ENCODE measurements around the gene CAD.

CAD gene

DNA sequence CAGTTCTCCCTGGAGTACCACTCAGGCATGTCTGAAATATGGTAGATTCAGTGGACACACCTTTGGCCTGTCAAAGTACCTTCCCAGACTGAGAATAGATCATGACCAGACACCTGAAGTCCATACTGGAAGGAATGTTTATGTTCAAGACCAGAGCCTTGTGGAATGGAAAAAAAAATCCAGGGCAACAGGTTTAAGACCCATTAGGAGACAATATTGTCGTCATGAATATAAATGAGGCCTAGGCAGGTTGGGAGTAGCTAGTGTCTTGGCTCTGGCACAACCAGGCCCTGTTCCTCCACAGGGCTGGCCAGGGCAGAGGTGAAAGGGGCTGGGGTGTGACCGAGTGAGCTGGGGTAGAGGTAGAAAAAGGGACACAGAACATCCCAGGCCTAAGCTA, 18.5 kb upstream of the CAD start:
- Histone ChIP-seq H3K9me3 (no peaks in the 10 kb centered on the region), H3K4me3 (ENCODE audit: low read depth in 1 of 2, low read length in 1 of 2) (no peak overlapping the region), H3K27me3 (no peaks in the 10 kb centered on the region), H3K27ac (no peak overlapping the region), H3K36me3 (peaks cover 2% of the 10 kb centered on the region), H3K4me1 (ENCODE audit: control insufficient read depth in 1 of 2, insufficient read depth in 1 of 2, low read depth in 1 of 2, low read length in 1 of 2) (no peaks in the 10 kb centered on the region)
- no peak for TF ChIP-seq CTCF (IDR thresholded peaks at IDR 0.05)

DNA sequence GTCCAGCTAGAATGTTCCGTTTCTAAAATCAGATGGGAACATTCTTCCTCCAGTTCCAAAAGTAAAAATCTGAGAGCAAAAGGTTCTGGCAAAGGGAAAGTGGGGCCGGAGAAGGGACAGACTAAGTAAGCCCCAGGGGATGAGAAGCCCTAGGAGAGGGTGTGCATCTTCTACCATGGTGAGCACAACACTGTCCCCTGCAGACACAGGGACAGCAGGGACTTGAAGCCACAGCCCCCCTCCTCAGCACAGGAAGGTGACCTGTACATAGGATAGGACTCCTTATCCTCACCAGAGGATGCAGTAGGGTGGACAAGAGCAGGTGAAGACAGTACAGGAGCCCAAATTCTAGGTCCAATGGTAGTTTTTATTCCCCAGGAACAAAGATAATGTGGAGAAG, 17.9 kb upstream of the CAD start:
- H3K9me3 ChIP-seq, result no peaks in the 10 kb centered on the region
- peaks cover 8% of the 10 kb centered on the region for H3K36me3 ChIP-seq
- H3K4me3 ChIP-seq (ENCODE audit: low read depth in 1 of 2, low read length in 1 of 2), result no peak overlapping the region
- H3K27me3 ChIP-seq, result no peaks in the 10 kb centered on the region
- no peak for TF ChIP-seq CTCF (IDR thresholded peaks at IDR 0.05)
- no peak overlapping the region for H3K27ac ChIP-seq
- H3K4me1 ChIP-seq (ENCODE audit: control insufficient read depth in 1 of 2, insufficient read depth in 1 of 2, low read depth in 1 of 2, low read length in 1 of 2), result no peaks in the 10 kb centered on the region

- TF ChIP-seq CTCF (IDR thresholded peaks at IDR 0.05), result no peak
- H3K4me3 ChIP-seq (ENCODE audit: low read depth in 1 of 2, low read length in 1 of 2), result no peak overlapping the region
- H3K4me1 ChIP-seq (ENCODE audit: control insufficient read depth in 1 of 2, insufficient read depth in 1 of 2, low read depth in 1 of 2, low read length in 1 of 2), result no peaks in the 10 kb centered on the region
- no peaks in the 10 kb centered on the region for H3K27me3 ChIP-seq
- H3K9me3 ChIP-seq, result no peaks in the 10 kb centered on the region
- H3K36me3 ChIP-seq, result peaks cover 14% of the 10 kb centered on the region
- no peak overlapping the region for H3K27ac ChIP-seq
Measured at GRCh38 chr2:27201675-27202074, 15.5 kb upstream of the CAD start.

GRCh38 chr2:27202854-27203253, 14.3 kb upstream of the CAD start:
- peaks cover 14% of the 10 kb centered on the region for H3K36me3 ChIP-seq
- TF ChIP-seq CTCF (IDR thresholded peaks at IDR 0.05), result no peak

GRCh38 chr2:27203741-27204140, 13.4 kb upstream of the CAD start:
- H3K9me3 ChIP-seq, result no peaks in the 10 kb centered on the region
- no peak overlapping the region for H3K27ac ChIP-seq
- H3K4me3 ChIP-seq (ENCODE audit: low read depth in 1 of 2, low read length in 1 of 2), result no peak overlapping the region
- H3K4me1 ChIP-seq (ENCODE audit: control insufficient read depth in 1 of 2, insufficient read depth in 1 of 2, low read depth in 1 of 2, low read length in 1 of 2), result no peaks in the 10 kb centered on the region
- no peak for TF ChIP-seq CTCF (IDR thresholded peaks at IDR 0.05)
- no peaks in the 10 kb centered on the region for H3K27me3 ChIP-seq
- H3K36me3 ChIP-seq, result peaks cover 14% of the 10 kb centered on the region

More at GRCh38 chr2:27202854-27203253, 14.3 kb upstream of the CAD start:
- H3K4me3 ChIP-seq (ENCODE audit: low read depth in 1 of 2, low read length in 1 of 2), result no peak overlapping the region
- no peaks in the 10 kb centered on the region for H3K9me3 ChIP-seq
- no peak overlapping the region for H3K27ac ChIP-seq
- no peaks in the 10 kb centered on the region for H3K27me3 ChIP-seq
- H3K4me1 ChIP-seq (ENCODE audit: control insufficient read depth in 1 of 2, insufficient read depth in 1 of 2, low read depth in 1 of 2, low read length in 1 of 2), result no peaks in the 10 kb centered on the region

DNA sequence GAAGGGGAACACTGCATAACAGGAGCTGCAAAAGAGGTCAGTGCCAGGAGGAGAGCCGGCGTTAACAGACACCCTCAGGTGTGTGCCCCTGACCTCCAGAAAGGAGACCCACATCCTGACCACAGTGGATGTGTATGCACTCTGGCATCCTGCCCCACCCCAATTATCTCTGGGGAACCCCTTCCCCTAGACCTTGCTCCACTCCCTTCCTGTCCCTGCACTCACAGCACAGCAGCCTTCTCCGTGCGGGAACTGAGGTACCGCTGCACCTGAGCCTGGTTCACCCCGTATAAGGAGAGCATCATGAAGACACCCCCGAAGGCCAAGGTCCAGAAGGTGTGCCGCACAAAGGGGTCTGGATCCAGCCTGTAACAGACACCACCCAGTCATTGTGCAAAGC, 12.6 kb upstream of the CAD start:
- H3K4me3 ChIP-seq (ENCODE audit: low read depth in 1 of 2, low read length in 1 of 2), result no peak overlapping the region
- no peaks in the 10 kb centered on the region for H3K9me3 ChIP-seq
- peaks cover 14% of the 10 kb centered on the region for H3K36me3 ChIP-seq
- no peaks in the 10 kb centered on the region for H3K27me3 ChIP-seq
- no peak for TF ChIP-seq CTCF (IDR thresholded peaks at IDR 0.05)
- H3K4me1 ChIP-seq (ENCODE audit: control insufficient read depth in 1 of 2, insufficient read depth in 1 of 2, low read depth in 1 of 2, low read length in 1 of 2), result no peaks in the 10 kb centered on the region
- no peak overlapping the region for H3K27ac ChIP-seq

Measured in neutrophil (primary cell).